ENCODE measurements around the gene STK39. TPM values are rescaled to one million over a fixed set of nuclear protein-coding genes. Genes with fewer than 3 reads are reported as not detected.

The STK39 gene
- total RNA-seq, 1 experiment from 2014 or later: 2.9 TPM

- POLR2A ChIA-PET: no interaction called here
- no peak overlapping the region for H3K4me3 Mint-ChIP-seq (ENCODE audit: unreplicated experiment)
Measured at GRCh38 chr2:168207851-168208250, 39.5 kb downstream of the STK39 start.

GRCh38 chr2:168203762-168204693, 43.4 kb downstream of the STK39 start:
- Mint-ChIP-seq H3K36me3 (ENCODE audit: insufficient read depth, unreplicated experiment) (no peaks in the 10 kb centered on the region), H3K4me3 (ENCODE audit: unreplicated experiment) (no peak overlapping the region), H3K27me3 (ENCODE audit: insufficient read depth, unreplicated experiment) (no peaks in the 10 kb centered on the region), H3K9me3 (ENCODE audit: unreplicated experiment) (peaks cover 8% of the 10 kb centered on the region), H3K4me1 (ENCODE audit: low read depth, unreplicated experiment) (no peaks in the 10 kb centered on the region), H3K27ac (ENCODE audit: unreplicated experiment) (no peak overlapping the region)
- ChIA-PET POLR2A (no interaction called here), CTCF (no interaction called here)
- Histone ChIP-seq H3K4me1 (no peaks in the 10 kb centered on the region), H3K36me3 (ENCODE audit: control insufficient read depth, insufficient read depth, low read length) (no peaks in the 10 kb centered on the region), H3K4me3 (ENCODE audit: low read depth, low read length) (no peak overlapping the region), H3K9me3 (no peaks in the 10 kb centered on the region), H3K27me3 (replicated peaks; ENCODE audit: control insufficient read depth, insufficient read depth, low read length) (no peaks in the 10 kb centered on the region)
- TF ChIP-seq CTCF (IDR thresholded peaks at IDR 0.05; ENCODE audit: insufficient read depth in 1 of 2, low read depth in 1 of 2, low read length in 1 of 2, severe bottlenecking in 1 of 2, unreplicated experiment in 1 of 2): no peak
- DNase-seq: no peak
- intact Hi-C loops (cut with micrococcal nuclease; ENCODE audit: unreplicated experiment): no loop called here
- no TSS peak for BruUV-seq (replicated peaks)

More at GRCh38 chr2:168207851-168208250, 39.5 kb downstream of the STK39 start:
- H3K36me3 ChIP-seq (ENCODE audit: control insufficient read depth, insufficient read depth, low read length): no peaks in the 10 kb centered on the region
- H3K27me3 ChIP-seq (replicated peaks; ENCODE audit: control insufficient read depth, insufficient read depth, low read length): no peaks in the 10 kb centered on the region
- no peak for DNase-seq
- BruUV-seq (replicated peaks): no TSS peak
- intact Hi-C loops (cut with micrococcal nuclease; ENCODE audit: unreplicated experiment): no loop called here
- Mint-ChIP-seq H3K4me1 (ENCODE audit: low read depth, unreplicated experiment) (peaks cover 24% of the 10 kb centered on the region), H3K36me3 (ENCODE audit: insufficient read depth, unreplicated experiment) (no peaks in the 10 kb centered on the region), H3K27me3 (ENCODE audit: insufficient read depth, unreplicated experiment) (no peaks in the 10 kb centered on the region), H3K9me3 (ENCODE audit: unreplicated experiment) (peaks cover 18% of the 10 kb centered on the region), H3K27ac (ENCODE audit: unreplicated experiment) (no peak overlapping the region)
- peaks cover 27% of the 10 kb centered on the region for H3K4me1 ChIP-seq
- CTCF ChIA-PET: no interaction called here
- H3K9me3 ChIP-seq: no peaks in the 10 kb centered on the region
- H3K4me3 ChIP-seq (ENCODE audit: low read depth, low read length): no peak overlapping the region
- no peak for TF ChIP-seq CTCF (IDR thresholded peaks at IDR 0.05; ENCODE audit: insufficient read depth in 1 of 2, low read depth in 1 of 2, low read length in 1 of 2, severe bottlenecking in 1 of 2, unreplicated experiment in 1 of 2)

GRCh38 chr2:168201584-168202116, 45.7 kb downstream of the STK39 start:
- Histone ChIP-seq H3K27me3 (replicated peaks; ENCODE audit: control insufficient read depth, insufficient read depth, low read length) (no peaks in the 10 kb centered on the region), H3K9me3 (no peaks in the 10 kb centered on the region), H3K36me3 (ENCODE audit: control insufficient read depth, insufficient read depth, low read length) (no peaks in the 10 kb centered on the region), H3K4me3 (ENCODE audit: low read depth, low read length) (no peak overlapping the region), H3K4me1 (peaks cover 7% of the 10 kb centered on the region)
- Mint-ChIP-seq H3K27me3 (ENCODE audit: insufficient read depth, unreplicated experiment) (no peaks in the 10 kb centered on the region), H3K4me1 (ENCODE audit: low read depth, unreplicated experiment) (peaks cover 9% of the 10 kb centered on the region), H3K27ac (ENCODE audit: unreplicated experiment) (no peak overlapping the region), H3K9me3 (ENCODE audit: unreplicated experiment) (peaks cover 8% of the 10 kb centered on the region), H3K36me3 (ENCODE audit: insufficient read depth, unreplicated experiment) (no peaks in the 10 kb centered on the region), H3K4me3 (ENCODE audit: unreplicated experiment) (no peak overlapping the region)
- POLR2A ChIA-PET: no interaction called here
- intact Hi-C loops (cut with micrococcal nuclease; ENCODE audit: unreplicated experiment): no loop called here
- CTCF ChIA-PET: no interaction called here
- DNase-seq: no peak
- no peak for TF ChIP-seq CTCF (IDR thresholded peaks at IDR 0.05; ENCODE audit: insufficient read depth in 1 of 2, low read depth in 1 of 2, low read length in 1 of 2, severe bottlenecking in 1 of 2, unreplicated experiment in 1 of 2)
- BruUV-seq (replicated peaks): no TSS peak

Data from Caco-2 (cell line).